ENCODE measurements around the gene TNFSF9.
"Not testable (repeated sequence)": the region's sequence is repeated elsewhere in the genome, so short reads cannot be mapped to it uniquely, and the experiment has no call there.

TNFSF9 gene

DNA sequence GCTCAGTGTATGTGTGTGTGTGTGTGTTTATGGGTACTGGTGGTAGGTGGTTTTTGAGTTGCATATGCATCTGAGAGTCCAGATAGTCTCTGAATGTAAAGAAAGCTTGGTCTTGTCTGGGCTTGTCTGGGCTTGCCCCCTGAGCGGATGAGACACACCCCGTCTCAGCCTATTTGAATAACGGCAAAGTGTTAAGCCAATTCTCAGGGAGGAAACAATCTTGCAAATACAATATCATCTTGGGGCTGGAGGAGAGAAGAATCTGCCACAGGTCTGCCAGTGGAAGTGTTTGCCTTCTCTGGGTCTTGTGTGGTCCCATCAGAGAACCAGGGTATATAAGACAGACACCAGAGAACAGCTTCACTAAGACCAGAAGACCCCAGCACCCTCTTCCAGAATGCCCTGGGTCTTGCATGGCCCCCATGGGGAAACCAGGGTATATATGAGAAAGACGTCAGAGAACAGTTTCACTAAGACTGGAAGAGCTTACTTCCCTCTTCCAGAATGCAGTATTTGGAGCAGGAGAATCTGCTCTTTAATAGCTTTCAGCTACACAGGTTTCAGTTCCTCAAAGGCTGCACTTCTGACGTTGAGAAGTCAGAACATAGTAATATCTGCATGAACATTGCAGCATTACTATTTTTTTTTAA lies 46.8 kb downstream of the TNFSF9 start:
- no peak for DNase-seq

DNA sequence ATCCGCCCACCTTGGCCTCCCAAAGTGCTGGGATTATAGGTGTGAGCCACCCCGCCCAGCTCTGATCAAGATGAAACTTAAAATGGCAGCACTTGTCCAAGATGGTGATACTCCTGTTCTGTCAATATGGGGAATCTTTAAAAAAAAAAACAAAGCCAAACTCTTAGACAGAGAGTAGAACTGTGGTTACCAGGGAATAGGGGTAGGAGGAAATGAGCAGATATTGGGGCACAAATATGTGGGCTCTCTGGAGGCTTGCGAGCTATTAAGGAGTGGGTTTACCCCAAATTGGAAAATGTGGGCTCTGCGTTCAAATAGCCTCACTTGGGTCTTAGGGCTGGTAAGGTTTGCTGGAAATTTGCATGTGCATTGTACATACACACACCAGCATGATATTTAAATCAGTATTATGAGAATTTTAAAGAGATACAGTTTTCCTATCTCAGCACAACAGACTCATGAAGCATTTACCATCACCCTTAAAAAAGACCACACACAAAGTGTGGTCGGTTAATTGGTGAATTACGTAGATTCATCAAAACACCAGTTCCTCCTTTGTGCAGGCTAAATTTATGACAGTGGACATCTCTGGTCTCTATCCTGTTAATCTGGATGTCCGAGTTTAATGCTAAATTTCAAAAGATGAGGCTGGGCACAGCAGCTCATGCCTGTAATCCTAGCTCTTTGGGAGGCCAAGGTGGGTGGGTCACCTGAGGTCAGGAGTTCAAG lies 48.8 kb downstream of the TNFSF9 start:
- no peak for DNase-seq

DNA sequence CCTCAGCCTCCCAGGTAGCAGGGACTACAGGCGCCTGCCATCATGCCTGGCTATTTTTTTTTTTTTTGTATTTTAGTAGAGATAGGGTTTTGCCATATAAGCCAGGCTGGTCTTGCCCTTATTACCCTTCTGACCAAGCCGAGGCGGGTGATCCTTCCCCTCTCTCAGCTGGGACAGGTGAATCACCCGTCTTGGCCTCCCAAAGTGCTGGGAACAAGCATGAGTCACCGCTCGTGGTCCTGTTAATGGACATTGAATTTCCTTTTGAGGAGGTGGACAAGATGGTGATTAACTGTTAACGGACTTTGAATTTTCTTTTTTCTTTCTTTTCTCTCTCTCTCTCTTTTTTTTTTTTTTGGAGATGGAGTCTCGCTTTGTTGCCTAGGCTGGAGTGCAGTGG lies 49.5 kb downstream of the TNFSF9 start:
- no peak for DNase-seq

DNA sequence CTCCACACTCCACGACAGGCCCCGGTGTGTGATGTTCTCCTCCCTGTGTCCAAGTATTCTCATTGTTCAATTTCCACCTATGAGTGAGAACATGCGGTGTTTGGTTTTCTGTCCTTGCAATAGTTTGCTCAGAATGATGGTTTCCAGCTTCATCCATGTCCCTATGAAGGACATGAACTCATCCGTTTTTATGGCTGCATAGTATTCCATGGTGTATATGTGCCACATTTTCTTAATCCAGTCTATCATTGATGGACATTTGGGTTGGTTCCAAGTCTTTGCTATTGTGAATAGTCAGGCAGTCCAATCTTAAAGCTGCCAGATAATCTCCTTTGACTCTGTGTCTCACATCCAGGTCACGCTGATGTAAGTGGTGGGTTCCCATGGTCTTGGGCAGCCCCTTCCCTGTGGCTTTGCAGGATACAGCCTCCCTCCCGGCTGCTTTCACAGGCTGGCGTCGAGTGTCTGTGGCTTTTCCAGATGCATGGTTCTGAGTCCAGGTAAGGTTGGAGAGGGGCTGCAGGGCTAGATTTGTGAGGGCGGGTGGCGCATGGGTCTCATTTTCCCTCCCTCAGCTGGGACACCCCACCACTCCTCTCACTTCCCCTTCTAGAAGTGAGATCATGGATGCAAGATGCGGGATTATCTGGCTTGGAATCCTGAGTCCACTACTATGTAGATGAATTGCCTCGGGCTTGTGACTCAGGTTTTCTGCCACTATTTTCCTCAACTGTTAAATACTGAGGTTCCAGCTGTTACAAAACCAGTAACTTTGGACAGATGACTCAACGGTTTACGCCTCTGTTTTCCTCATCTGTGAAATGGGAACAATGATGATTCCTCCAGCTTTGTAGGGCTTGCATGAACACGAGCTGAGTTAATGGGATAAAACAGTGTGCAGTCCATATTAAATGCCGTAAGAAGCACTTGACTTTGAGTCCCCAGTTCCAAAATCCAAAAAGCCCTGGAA lies 52.0 kb downstream of the TNFSF9 start:
- not testable (repeated sequence) for DNase-seq

Measured in NCI-H510A treated with DMSO at 0.1 percent for 48 hours (cell line).